H1 (cell line): ENCODE data around the gene KIAA1755. TPM values are rescaled to one million over a fixed set of nuclear protein-coding genes. Genes with fewer than 3 reads are reported as not detected.

Experiments used
- CTCF ChIA-PET: fragments of 300-600 bp; sonication (Branson Sonifier 250); formaldehyde crosslinking; loops from one replicate; lab custom pipeline; 2021; ENCODE audit not compliant: partially characterized antibody; lab: Charles Lee
- POLR2A ChIA-PET: fragments of 300-600 bp; sonication (Branson Sonifier 250); formaldehyde crosslinking; loops from one replicate; lab custom pipeline; 2021; ENCODE audit warnings: inconsistent platforms; ENCODE audit not compliant: partially characterized antibody; lab: Charles Lee
- DNase-seq, 2 experiments: peaks; one replicate each; pipeline versions ENCODE4 v3.0.0 to v3.0.0-alpha.2; 2010 to 2022; ENCODE audit warnings: low spot score in 2 of 2, low read depth in 1 of 2, mixed read lengths in 1 of 2
- FAIRE-seq: peaks from 2 replicates; lab custom pipeline; 2011; peaks lifted over from hg19 to GRCh38; lab: Jason Lieb, UNC
- H2AFZ ChIP-seq: 2 replicates; pipeline ENCODE4 v1.8.1; 2012; ENCODE audit warnings: low read length, inconsistent platforms
- H2AK5ac ChIP-seq: 2 replicates; pipeline ENCODE4 v1.6.1; 2013; ENCODE audit warnings: low read depth, low read length
- H2BK120ac ChIP-seq: replicated peaks from 2 replicates; pipeline ENCODE3; 2013; ENCODE audit warnings: low read depth, low read length, inconsistent platforms
- H2BK12ac ChIP-seq: 2 replicates; pipeline ENCODE4 v1.6.1; 2013; ENCODE audit warnings: low read depth, low read length
- H2BK15ac ChIP-seq: 2 replicates; pipeline ENCODE4 v1.6.1; 2013; ENCODE audit warnings: low read length
- H2BK20ac ChIP-seq: 2 replicates; pipeline ENCODE4 v1.6.1; 2013; ENCODE audit warnings: low read length
- H2BK5ac ChIP-seq: 2 replicates; pipeline ENCODE4 v1.6.1; 2013; ENCODE audit warnings: low read depth, low read length
- H3K14ac ChIP-seq: 2 replicates; pipeline ENCODE4 v1.6.1; 2013; ENCODE audit warnings: inconsistent platforms; ENCODE audit not compliant: insufficient read length
- H3K18ac ChIP-seq: 2 replicates; pipeline ENCODE4 v1.6.1; 2013; ENCODE audit warnings: low read length; ENCODE audit errors: extremely low read depth
- H3K23ac ChIP-seq: 2 replicates; pipeline ENCODE4 v1.6.1; 2013; ENCODE audit warnings: inconsistent platforms; ENCODE audit not compliant: insufficient read length
- H3K23me2 ChIP-seq: 2 replicates; pipeline ENCODE4 v1.6.1; 2013; ENCODE audit warnings: low read depth, low read length
- H3K27ac ChIP-seq: 2 replicates; pipeline ENCODE4 v1.6.1; 2011; ENCODE audit warnings: low read depth, low read length, inconsistent platforms
- H3K27me3 ChIP-seq, 4 experiments: replicated peaks in 1 of 4; 1 replicate in 1 of 4; 2 replicates in 3 of 4; pipeline versions ENCODE4 v1.6.1 to v1.8.1; 2011 to 2013; ENCODE audit warnings: low read length in 3 of 4, mild to moderate bottlenecking in 3 of 4, inconsistent platforms in 2 of 4, mixed read lengths in 2 of 4, moderate library complexity in 1 of 4; ENCODE audit not compliant: control insufficient read depth in 3 of 4, insufficient read depth in 3 of 4; ENCODE audit errors: extremely low read depth in 1 of 4
- H3K36me3 ChIP-seq, 4 experiments: 2 replicates each; pipeline versions ENCODE4 v1.6.1 to v1.8.1; 2011 to 2013; ENCODE audit warnings: mild to moderate bottlenecking in 4 of 4, low read length in 3 of 4, moderate library complexity in 2 of 4, control low read depth in 1 of 4, inconsistent platforms in 1 of 4; ENCODE audit not compliant: insufficient read depth in 4 of 4, control insufficient read depth in 2 of 4
- H3K4ac ChIP-seq: replicated peaks from 2 replicates; pipeline ENCODE3; 2013; ENCODE audit warnings: low read length, low read depth, mixed read lengths, inconsistent platforms; ENCODE audit not compliant: insufficient read length
- H3K4me1 ChIP-seq, 4 experiments: replicated peaks in 1 of 4; 1 replicate in 1 of 4; 2 replicates in 3 of 4; pipeline versions ENCODE4 v1.6.1 to v1.8.1; 2011 to 2013; ENCODE audit warnings: low read length in 3 of 4, inconsistent platforms in 2 of 4, mixed read lengths in 1 of 4; ENCODE audit not compliant: insufficient read depth in 4 of 4, control insufficient read depth in 3 of 4
- H3K4me2 ChIP-seq, 2 experiments: 2 replicates each; pipeline versions ENCODE4 v1.6.1 to v1.8.1; 2011 to 2013; ENCODE audit warnings: low read depth in 2 of 2, low read length in 2 of 2, control low read depth in 1 of 2, inconsistent platforms in 1 of 2, mild to moderate bottlenecking in 1 of 2; ENCODE audit not compliant: insufficient read depth in 1 of 2
- H3K4me3 ChIP-seq, 4 experiments: fragments of 200-600, 300-600 bp in 1 of 4; sonication (generic), shearing (Covaris generic), sonication (Bioruptor Twin) in 1 of 4; 2 replicates each; pipeline versions ENCODE4 v1.5.1 to v1.8.1; 2011 to 2016; ENCODE audit warnings: low read length in 4 of 4, low read depth in 3 of 4, control low read depth in 2 of 4, inconsistent platforms in 2 of 4, mild to moderate bottlenecking in 2 of 4, mixed read lengths in 1 of 4, moderate library complexity in 1 of 4; ENCODE audit not compliant: insufficient read depth in 2 of 4; ENCODE audit errors: extremely low read depth in 1 of 4
- H3K56ac ChIP-seq: replicated peaks from 2 replicates; pipeline ENCODE3; 2013; ENCODE audit warnings: low read depth, mild to moderate bottlenecking, mixed read lengths, low read length, inconsistent platforms; ENCODE audit not compliant: insufficient read length
- H3K79me1 ChIP-seq: 2 replicates; pipeline ENCODE4 v1.6.1; 2013; ENCODE audit warnings: low read depth, low read length, control low read depth
- H3K79me2 ChIP-seq, 2 experiments: 2 replicates each; pipeline versions ENCODE4 v1.6.1 to v1.8.1; 2012 to 2013; ENCODE audit warnings: low read length in 2 of 2, mild to moderate bottlenecking in 2 of 2, inconsistent platforms in 1 of 2; ENCODE audit not compliant: insufficient read depth in 2 of 2, control insufficient read depth in 1 of 2
- H3K9ac ChIP-seq, 4 experiments: replicated peaks in 1 of 4; 1 replicate in 1 of 4; 2 replicates in 3 of 4; pipeline versions ENCODE4 v1.6.1 to v1.8.1; 2011 to 2013; ENCODE audit warnings: low read depth in 3 of 4, low read length in 3 of 4, control low read depth in 2 of 4, mild to moderate bottlenecking in 2 of 4, moderate library complexity in 2 of 4, inconsistent platforms in 1 of 4; ENCODE audit errors: extremely low read depth in 1 of 4
- H3K9me3 ChIP-seq, 2 experiments: 2 replicates each; pipeline versions ENCODE4 v1.6.1 to v1.8.1; 2012 to 2013; ENCODE audit warnings: mild to moderate bottlenecking in 2 of 2, moderate library complexity in 2 of 2, control low read depth in 1 of 2, inconsistent platforms in 1 of 2, low read depth in 1 of 2, low read length in 1 of 2, mixed read lengths in 1 of 2; ENCODE audit not compliant: insufficient read depth in 2 of 2
- H4K20me1 ChIP-seq, 2 experiments: replicated peaks in 1 of 2; 2 replicates each; pipeline versions ENCODE3 to v1.8.1; 2011 to 2013; ENCODE audit warnings: inconsistent platforms in 2 of 2, low read length in 2 of 2, mild to moderate bottlenecking in 1 of 2; ENCODE audit not compliant: insufficient read depth in 2 of 2, control insufficient read depth in 1 of 2
- H4K5ac ChIP-seq: 2 replicates; pipeline ENCODE4 v1.6.1; 2013; ENCODE audit warnings: low read length, low read depth, mixed read lengths, inconsistent platforms; ENCODE audit not compliant: insufficient read length
- H4K8ac ChIP-seq: 2 replicates; pipeline ENCODE4 v1.8.0; 2013; ENCODE audit warnings: mild to moderate bottlenecking, moderate library complexity, low read length, inconsistent platforms; ENCODE audit not compliant: insufficient read depth; ENCODE audit errors: extremely low read depth
- H4K91ac ChIP-seq: replicated peaks from 2 replicates; pipeline ENCODE3; 2013; ENCODE audit warnings: low read length, mixed read lengths, inconsistent platforms; ENCODE audit not compliant: insufficient read length
- CEBPB ChIP-seq: IDR thresholded peaks from 2 replicates; pipeline ENCODE4 v1.6.1; 2012; ENCODE audit warnings: low read depth, low read length
- EP300 ChIP-seq, 2 experiments: IDR thresholded peaks; 1 replicate in 1 of 2; 2 replicates in 1 of 2; pipeline ENCODE4 v1.6.1; 2011 to 2012; ENCODE audit warnings: low read depth in 2 of 2, low read length in 2 of 2, mild to moderate bottlenecking in 2 of 2, borderline replicate concordance in 1 of 2, inconsistent platforms in 1 of 2, moderate library complexity in 1 of 2
- PHF8 ChIP-seq: fragments of 200-600 bp; sonication (generic); conservative IDR thresholded peaks from 2 replicates; pipeline ENCODE4 v1.7.1; 2012; ENCODE audit warnings: low read depth, mild to moderate bottlenecking, inconsistent platforms, low read length, moderate library complexity
- TAF1 ChIP-seq: IDR thresholded peaks from 2 replicates; pipeline ENCODE4 v1.6.1; 2011; ENCODE audit warnings: mild to moderate bottlenecking, low read depth, low read length
- WGBS, 2 experiments: shearing (Covaris generic) in 1 of 2; methylation state at CpG; one replicate each; pipeline versions ENCODE4 v1.1.6 to v1.1.7; 2013 to 2015; ENCODE audit warnings: low lambda C conversion rate in 2 of 2, mixed read lengths in 2 of 2, inconsistent platforms in 1 of 2, low coverage in 1 of 2, missing lambda C conversion rate in 1 of 2; ENCODE audit not compliant: insufficient replicate concordance in 2 of 2, insufficient coverage in 1 of 2, insufficient read length in 1 of 2; ENCODE audit errors: extremely low coverage in 1 of 2, missing lambda C conversion rate in 1 of 2; 5-methylcytosine and 5-hydroxymethylcytosine counted together
- polyA plus RNA-seq, 7 experiments: library from polyadenylated mRNA; depleted of rRNA in 3 of 7; stranded (reverse) in 5 of 7; unstranded in 2 of 7; fragments of >200 nt in 5 of 7; fragments of 200-250 nt in 2 of 7; gene quantifications; 1 replicate in 5 of 7; 2 replicates in 1 of 7; 4 replicates in 1 of 7; pipeline versions ENCODE4 v1.2.1 to v1.2.3, GENCODE V29; 2011 to 2013; ENCODE audit warnings: missing spikeins in 2 of 7, mixed read lengths in 2 of 7
- total RNA-seq: library from RNA; stranded (reverse); fragmentation: NEBNext Ultra II Directional; extraction: Animal tissue kit (Norgen Biotek cat#: 25700); gene quantifications from 2 replicates; pipeline ENCODE4 v1.2.1, GENCODE V29; 2021

KIAA1755 gene
- total and polyA plus RNA-seq, 2 of the 8 experiments (the other 6 are each of a cell fraction or from before 2014, with no cell fraction given) = 0.23 TPM; not detected in 1

- H2BK20ac ChIP-seq = no peak overlapping the region
- H4K5ac ChIP-seq = no peak overlapping the region
- H3K56ac ChIP-seq = no peak overlapping the region
- H3K14ac ChIP-seq = no peak overlapping the region
- WGBS, 2 experiments = 75% methylated on average over 11 of the region's 11 CpGs; no CpG with 5 or more reads in 1 of the 2 experiments
- no peaks in the 10 kb centered on the region; the same call in 1 of the 2 replicates for H3K23me2 ChIP-seq
- H3K9ac ChIP-seq = no peak overlapping the region
- POLR2A ChIA-PET = interaction anchor here (0.6 kb wide), 1 partner anchor 256 kb away, joined by 3 read pairs; no protein-coding TSS in a partner anchor
- H3K36me3 ChIP-seq = no peaks in the 10 kb centered on the region
- no peak overlapping the region for H2BK5ac ChIP-seq
- no peak overlapping the region for H3K18ac ChIP-seq
- H3K27ac ChIP-seq = no peak overlapping the region
- H3K79me2 ChIP-seq = no peaks in the 10 kb centered on the region
- FAIRE-seq = no peak
- no peaks in the 10 kb centered on the region for H3K4me1 ChIP-seq
- H3K4me3 ChIP-seq = no peak overlapping the region
- H2BK15ac ChIP-seq = no peak overlapping the region
- CTCF ChIA-PET = interaction anchor here (1.1 to 1.8 kb wide), 3 partner anchors 16 to 57 kb away, joined by 3 to 6 read pairs (median 4); no protein-coding TSS in a partner anchor
- no peak overlapping the region for H2AFZ ChIP-seq
- no peaks in the 10 kb centered on the region for H3K79me1 ChIP-seq
- no peak overlapping the region for H3K23ac ChIP-seq
- no peak overlapping the region for H3K4ac ChIP-seq
- no peaks in the 10 kb centered on the region for H3K9me3 ChIP-seq
- no peak for DNase-seq
- H4K8ac ChIP-seq = no peak overlapping the region; the same call in 1 of the 2 replicates
- no peak overlapping the region for H3K4me2 ChIP-seq
- no peak overlapping the region for H2BK120ac ChIP-seq
- H4K91ac ChIP-seq = no peak overlapping the region
- H2BK12ac ChIP-seq = no peak overlapping the region
- no peaks in the 10 kb centered on the region; a peak in 1 of 7 replicates for H3K27me3 ChIP-seq
- peaks cover 0 to 3% of the 10 kb centered on the region in 2 experiments for H4K20me1 ChIP-seq
- H2AK5ac ChIP-seq = no peak overlapping the region
- TF ChIP-seq CEBPB = no peak
- TF ChIP-seq EP300 (IDR thresholded peaks at IDR 0.05; ENCODE audit: borderline replicate concordance in 1 of 2, low read depth in 2 of 2, low read length in 2 of 2) = no peak
- TF ChIP-seq PHF8 = no peak
- no peak for TF ChIP-seq TAF1
Observed at GRCh38 chr20:38170826-38171674, 89.5 kb downstream of the KIAA1755 start.
